Body of pancreas (tissue), 4 donors: ENCODE measurements around the gene CHAC2.

Experiments used
- POLR2A ChIP-seq, 3 donors: fragments of 450-650 bp; IDR thresholded peaks; one replicate each; pipeline ENCODE4 v1.6.1; 2016; ENCODE audit warnings: antibody characterized with exemption in 3 of 3, mild to moderate bottlenecking in 2 of 3
- TF ChIP-seq, protein P1 (sequence below), 7 experiments: fragments of 450-650 bp in 4 of 7; fragments of 200-600 bp in 3 of 7; sonication (generic) in 3 of 7; IDR thresholded peaks; one replicate each; pipeline ENCODE4 v1.5.1; 2016 to 2019; ENCODE audit warnings: antibody characterized with exemption in 7 of 7

DNA sequence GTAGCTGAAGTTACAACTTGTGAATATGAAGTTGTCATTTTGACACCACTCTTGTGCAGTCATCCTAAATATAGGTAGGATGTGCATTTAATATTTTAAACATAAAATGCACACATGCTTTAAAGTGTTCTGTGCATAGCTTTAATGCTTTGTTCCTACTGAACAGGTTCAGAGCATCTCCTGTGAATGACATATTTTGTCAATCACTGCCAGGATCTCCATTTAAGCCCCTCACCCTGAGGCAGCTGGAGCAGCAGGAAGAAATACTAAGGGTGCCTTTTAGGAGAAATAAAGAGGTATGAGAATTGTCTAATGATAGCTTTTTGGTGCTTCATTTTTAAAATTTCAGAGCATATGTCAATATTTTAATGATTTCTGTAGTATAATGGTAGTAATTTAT, 33.9 kb downstream of the CHAC2 start:
- TF ChIP-seq, protein P1, sequence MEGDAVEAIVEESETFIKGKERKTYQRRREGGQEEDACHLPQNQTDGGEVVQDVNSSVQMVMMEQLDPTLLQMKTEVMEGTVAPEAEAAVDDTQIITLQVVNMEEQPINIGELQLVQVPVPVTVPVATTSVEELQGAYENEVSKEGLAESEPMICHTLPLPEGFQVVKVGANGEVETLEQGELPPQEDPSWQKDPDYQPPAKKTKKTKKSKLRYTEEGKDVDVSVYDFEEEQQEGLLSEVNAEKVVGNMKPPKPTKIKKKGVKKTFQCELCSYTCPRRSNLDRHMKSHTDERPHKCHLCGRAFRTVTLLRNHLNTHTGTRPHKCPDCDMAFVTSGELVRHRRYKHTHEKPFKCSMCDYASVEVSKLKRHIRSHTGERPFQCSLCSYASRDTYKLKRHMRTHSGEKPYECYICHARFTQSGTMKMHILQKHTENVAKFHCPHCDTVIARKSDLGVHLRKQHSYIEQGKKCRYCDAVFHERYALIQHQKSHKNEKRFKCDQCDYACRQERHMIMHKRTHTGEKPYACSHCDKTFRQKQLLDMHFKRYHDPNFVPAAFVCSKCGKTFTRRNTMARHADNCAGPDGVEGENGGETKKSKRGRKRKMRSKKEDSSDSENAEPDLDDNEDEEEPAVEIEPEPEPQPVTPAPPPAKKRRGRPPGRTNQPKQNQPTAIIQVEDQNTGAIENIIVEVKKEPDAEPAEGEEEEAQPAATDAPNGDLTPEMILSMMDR (IDR thresholded peaks at IDR 0.05), result no peak
- no peak for TF ChIP-seq POLR2A (IDR thresholded peaks at IDR 0.05)
